ENCODE measurements around the gene CMYA5. TPM values are rescaled to one million over a fixed set of nuclear protein-coding genes. Genes with fewer than 3 reads are reported as not detected.

Gene CMYA5
- total RNA-seq, 1 experiment from 2014 or later = 0.22 TPM

DNA sequence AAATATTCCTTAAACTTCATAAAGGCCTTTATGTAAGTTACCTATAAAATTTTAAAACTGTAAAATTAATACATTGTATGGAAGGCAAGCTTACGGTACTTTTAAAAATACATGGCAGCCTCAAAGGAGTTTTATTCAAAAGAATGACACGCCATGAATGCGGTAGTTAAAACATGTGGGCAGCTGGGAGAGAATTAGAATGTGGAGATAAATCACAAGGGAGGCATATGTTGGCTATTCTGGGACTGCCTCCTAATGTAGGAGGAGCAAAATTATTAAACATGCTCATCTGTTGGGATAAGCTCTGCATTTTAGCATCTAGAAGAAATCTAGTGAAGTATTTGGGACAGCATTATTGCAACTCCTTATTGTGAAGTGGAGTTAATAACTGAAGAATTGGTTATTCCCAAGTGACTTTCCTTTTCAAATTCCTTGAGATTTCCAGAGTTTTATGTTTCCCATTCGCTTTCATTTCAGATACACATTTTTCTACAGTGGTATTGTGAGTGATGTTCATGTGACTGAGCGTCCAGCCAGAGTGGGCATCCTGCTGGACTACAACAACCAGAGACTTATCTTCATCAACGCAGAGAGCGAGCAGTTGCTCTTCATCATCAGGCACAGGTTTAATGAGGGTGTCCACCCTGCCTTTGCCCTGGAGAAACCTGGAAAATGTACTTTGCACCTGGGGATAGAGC is 109.4 kb downstream of the CMYA5 start:
- Histone ChIP-seq H3K9me2 (ENCODE audit: insufficient read depth) (no peaks in the 10 kb centered on the region), H3K9me3 (ENCODE audit: control insufficient read depth in 1 of 2, insufficient read depth in 1 of 2, low read depth in 1 of 2, low read length in 2 of 2) (no peaks in the 10 kb centered on the region), H3K4me3 (replicated peaks in 1 of 2; ENCODE audit: low read depth in 1 of 2, low read length in 2 of 2) (no peak overlapping the region), H3K36me3 (ENCODE audit: control insufficient read depth in 1 of 2, insufficient read depth in 2 of 2, low read length in 2 of 2) (no peaks in the 10 kb centered on the region), H3K27me3 (ENCODE audit: insufficient read depth, low read length) (no peaks in the 10 kb centered on the region), H3K9ac (ENCODE audit: low read length) (no peak overlapping the region), H3K27ac (ENCODE audit: low read depth, low read length) (no peak overlapping the region), H3K79me2 (ENCODE audit: insufficient read depth, low read length) (no peaks in the 10 kb centered on the region), H4K20me1 (ENCODE audit: insufficient read depth) (no peaks in the 10 kb centered on the region), H2AFZ (ENCODE audit: low read depth, low read length, poor library complexity, severe bottlenecking) (no peak overlapping the region), H3K4me1 (ENCODE audit: control insufficient read depth in 1 of 2, insufficient read depth in 2 of 2, low read length in 2 of 2) (no peaks in the 10 kb centered on the region), H3K4me2 (ENCODE audit: low read length) (no peak overlapping the region)
- intact Hi-C loops (cut with micrococcal nuclease) = no loop called here
- DNase-seq (ENCODE audit: low read depth, low spot score) = no peak
- ATAC-seq = no peak
- no TSS peak for BruUV-seq (replicated peaks)
- RAD21 ChIA-PET (ENCODE audit: low non-redundant PET in 1 of 2, low total read pairs in 2 of 2, uncharacterized antibody in 2 of 2, unreplicated experiment in 2 of 2) = no interaction called here
- POLR2A ChIA-PET = no interaction called here
- CTCF ChIA-PET = no interaction called here
- TF ChIP-seq POLR2AphosphoS5 (IDR thresholded peaks at IDR 0.05; ENCODE audit: low read depth, low read length) (no peak), ELF1 (IDR thresholded peaks at IDR 0.05; ENCODE audit: borderline replicate concordance, low read depth) (no peak), SP1 (IDR thresholded peaks at IDR 0.05; ENCODE audit: low read depth) (no peak), POLR2A (IDR thresholded peaks at IDR 0.05; ENCODE audit: borderline replicate concordance, extremely low read depth, insufficient read depth, insufficient read length) (no peak), EZH2phosphoT487 (IDR thresholded peaks at IDR 0.05; ENCODE audit: borderline replicate concordance) (no peak), EZH2 (IDR thresholded peaks at IDR 0.05) (no peak), CEBPB (IDR thresholded peaks at IDR 0.05; ENCODE audit: low read depth) (no peak), JUND (IDR thresholded peaks at IDR 0.05) (no peak), RAD21 (IDR thresholded peaks at IDR 0.05; ENCODE audit: low read depth) (no peak), EGR1 (IDR thresholded peaks at IDR 0.05; ENCODE audit: low read depth) (no peak), ZNF274 (IDR thresholded peaks at IDR 0.05; ENCODE audit: low read depth, low read length) (no peak), ZFX (IDR thresholded peaks at IDR 0.05) (no peak), FOSL1 (IDR thresholded peaks at IDR 0.05; ENCODE audit: low read depth) (no peak), CBX3 (IDR thresholded peaks at IDR 0.05; ENCODE audit: low read depth) (no peak)
- TF ChIP-seq, protein P1, sequence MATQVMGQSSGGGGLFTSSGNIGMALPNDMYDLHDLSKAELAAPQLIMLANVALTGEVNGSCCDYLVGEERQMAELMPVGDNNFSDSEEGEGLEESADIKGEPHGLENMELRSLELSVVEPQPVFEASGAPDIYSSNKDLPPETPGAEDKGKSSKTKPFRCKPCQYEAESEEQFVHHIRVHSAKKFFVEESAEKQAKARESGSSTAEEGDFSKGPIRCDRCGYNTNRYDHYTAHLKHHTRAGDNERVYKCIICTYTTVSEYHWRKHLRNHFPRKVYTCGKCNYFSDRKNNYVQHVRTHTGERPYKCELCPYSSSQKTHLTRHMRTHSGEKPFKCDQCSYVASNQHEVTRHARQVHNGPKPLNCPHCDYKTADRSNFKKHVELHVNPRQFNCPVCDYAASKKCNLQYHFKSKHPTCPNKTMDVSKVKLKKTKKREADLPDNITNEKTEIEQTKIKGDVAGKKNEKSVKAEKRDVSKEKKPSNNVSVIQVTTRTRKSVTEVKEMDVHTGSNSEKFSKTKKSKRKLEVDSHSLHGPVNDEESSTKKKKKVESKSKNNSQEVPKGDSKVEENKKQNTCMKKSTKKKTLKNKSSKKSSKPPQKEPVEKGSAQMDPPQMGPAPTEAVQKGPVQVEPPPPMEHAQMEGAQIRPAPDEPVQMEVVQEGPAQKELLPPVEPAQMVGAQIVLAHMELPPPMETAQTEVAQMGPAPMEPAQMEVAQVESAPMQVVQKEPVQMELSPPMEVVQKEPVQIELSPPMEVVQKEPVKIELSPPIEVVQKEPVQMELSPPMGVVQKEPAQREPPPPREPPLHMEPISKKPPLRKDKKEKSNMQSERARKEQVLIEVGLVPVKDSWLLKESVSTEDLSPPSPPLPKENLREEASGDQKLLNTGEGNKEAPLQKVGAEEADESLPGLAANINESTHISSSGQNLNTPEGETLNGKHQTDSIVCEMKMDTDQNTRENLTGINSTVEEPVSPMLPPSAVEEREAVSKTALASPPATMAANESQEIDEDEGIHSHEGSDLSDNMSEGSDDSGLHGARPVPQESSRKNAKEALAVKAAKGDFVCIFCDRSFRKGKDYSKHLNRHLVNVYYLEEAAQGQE (IDR thresholded peaks at IDR 0.05; ENCODE audit: low read depth) = no peak
- TF ChIP-seq, protein P2, sequence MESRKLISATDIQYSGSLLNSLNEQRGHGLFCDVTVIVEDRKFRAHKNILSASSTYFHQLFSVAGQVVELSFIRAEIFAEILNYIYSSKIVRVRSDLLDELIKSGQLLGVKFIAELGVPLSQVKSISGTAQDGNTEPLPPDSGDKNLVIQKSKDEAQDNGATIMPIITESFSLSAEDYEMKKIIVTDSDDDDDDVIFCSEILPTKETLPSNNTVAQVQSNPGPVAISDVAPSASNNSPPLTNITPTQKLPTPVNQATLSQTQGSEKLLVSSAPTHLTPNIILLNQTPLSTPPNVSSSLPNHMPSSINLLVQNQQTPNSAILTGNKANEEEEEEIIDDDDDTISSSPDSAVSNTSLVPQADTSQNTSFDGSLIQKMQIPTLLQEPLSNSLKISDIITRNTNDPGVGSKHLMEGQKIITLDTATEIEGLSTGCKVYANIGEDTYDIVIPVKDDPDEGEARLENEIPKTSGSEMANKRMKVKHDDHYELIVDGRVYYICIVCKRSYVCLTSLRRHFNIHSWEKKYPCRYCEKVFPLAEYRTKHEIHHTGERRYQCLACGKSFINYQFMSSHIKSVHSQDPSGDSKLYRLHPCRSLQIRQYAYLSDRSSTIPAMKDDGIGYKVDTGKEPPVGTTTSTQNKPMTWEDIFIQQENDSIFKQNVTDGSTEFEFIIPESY (IDR thresholded peaks at IDR 0.05; ENCODE audit: extremely low read depth, insufficient replicate concordance, low read length) = no peak
- TF ChIP-seq, protein P3, sequence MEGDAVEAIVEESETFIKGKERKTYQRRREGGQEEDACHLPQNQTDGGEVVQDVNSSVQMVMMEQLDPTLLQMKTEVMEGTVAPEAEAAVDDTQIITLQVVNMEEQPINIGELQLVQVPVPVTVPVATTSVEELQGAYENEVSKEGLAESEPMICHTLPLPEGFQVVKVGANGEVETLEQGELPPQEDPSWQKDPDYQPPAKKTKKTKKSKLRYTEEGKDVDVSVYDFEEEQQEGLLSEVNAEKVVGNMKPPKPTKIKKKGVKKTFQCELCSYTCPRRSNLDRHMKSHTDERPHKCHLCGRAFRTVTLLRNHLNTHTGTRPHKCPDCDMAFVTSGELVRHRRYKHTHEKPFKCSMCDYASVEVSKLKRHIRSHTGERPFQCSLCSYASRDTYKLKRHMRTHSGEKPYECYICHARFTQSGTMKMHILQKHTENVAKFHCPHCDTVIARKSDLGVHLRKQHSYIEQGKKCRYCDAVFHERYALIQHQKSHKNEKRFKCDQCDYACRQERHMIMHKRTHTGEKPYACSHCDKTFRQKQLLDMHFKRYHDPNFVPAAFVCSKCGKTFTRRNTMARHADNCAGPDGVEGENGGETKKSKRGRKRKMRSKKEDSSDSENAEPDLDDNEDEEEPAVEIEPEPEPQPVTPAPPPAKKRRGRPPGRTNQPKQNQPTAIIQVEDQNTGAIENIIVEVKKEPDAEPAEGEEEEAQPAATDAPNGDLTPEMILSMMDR (IDR thresholded peaks at IDR 0.05 in 2 of 3, conservative IDR thresholded peaks at IDR 0.05 in 1 of 3; ENCODE audit: borderline replicate concordance in 1 of 3, insufficient read depth in 1 of 3, low read depth in 2 of 3, low read length in 2 of 3) = no peak

Data from HCT116 (cell line).